ENCODE measurements around the gene LIN54.

- TF ChIP-seq EZH2 (IDR thresholded peaks at IDR 0.05; ENCODE audit: low read length, missing control alignments), result no peak
- no peak for TF ChIP-seq CTCF (conservative IDR thresholded peaks at IDR 0.05 in 1 of 2, IDR thresholded peaks at IDR 0.05 in 1 of 2; ENCODE audit: low read depth in 1 of 2, low read length in 2 of 2)
Measured at GRCh38 chr4:82954212-82954611, 56.4 kb downstream of the LIN54 start.

Data from fibroblast of lung (primary cell).